ENCODE data around the gene THSD4. TPM values are rescaled to one million over a fixed set of nuclear protein-coding genes. Genes with fewer than 3 reads are reported as not detected.
"Not testable (repeated sequence)": the region's sequence is repeated elsewhere in the genome, so short reads cannot be mapped to it uniquely, and the experiment has no call there.

The THSD4 gene
- total RNA-seq, 2 experiments from 2014 or later, result not detected

GRCh38 chr15:71364117-71364584 is 248.9 kb downstream of the THSD4 start:
- ATAC-seq (ENCODE audit: poor library complexity) (no peak), DNase-seq (no peak)
- Mint-ChIP-seq H3K4me3 (no peak overlapping the region), H3K27me3 (peaks cover 22% of the 10 kb centered on the region), H3K4me1 (ENCODE audit: low read depth) (no peaks in the 10 kb centered on the region), H3K36me3 (ENCODE audit: low read depth) (no peaks in the 10 kb centered on the region), H3K27ac (no peak overlapping the region), H3K9me3 (peaks cover 2% of the 10 kb centered on the region)
- CTCF ChIA-PET, result no interaction called here
- Histone ChIP-seq H3K36me3 (ENCODE audit: insufficient read depth, low read length) (no peaks in the 10 kb centered on the region), H3K4me1 (ENCODE audit: insufficient read depth, low read length) (no peaks in the 10 kb centered on the region), H3K27me3 (ENCODE audit: control insufficient read depth in 1 of 2, insufficient read depth in 2 of 2, low read length in 2 of 2) (no peaks in the 10 kb centered on the region), H3K4me3 (ENCODE audit: low read length) (no peak overlapping the region), H3K27ac (ENCODE audit: low read depth in 1 of 2, low read length in 2 of 2) (no peak overlapping the region), H3K9me3 (ENCODE audit: control insufficient read depth in 1 of 2, insufficient read depth in 1 of 2, low read length in 2 of 2) (no peaks in the 10 kb centered on the region)
- intact Hi-C loops (cut with DNase I, micrococcal nuclease), result no loop called here
- no peak for TF ChIP-seq CTCF (IDR thresholded peaks at IDR 0.05)
- POLR2A ChIA-PET, result no interaction called here

GRCh38 chr15:71366522-71366921 is 251.3 kb downstream of the THSD4 start:
- no peaks in the 10 kb centered on the region for H3K9me3 ChIP-seq (ENCODE audit: control insufficient read depth in 1 of 2, insufficient read depth in 1 of 2, low read length in 2 of 2)
- DNase-seq (no peak), ATAC-seq (ENCODE audit: poor library complexity) (no peak)
- no peak overlapping the region for H3K4me3 ChIP-seq (ENCODE audit: low read length)
- Mint-ChIP-seq H3K4me3 (no peak overlapping the region), H3K27ac (no peak overlapping the region), H3K27me3 (peaks cover 17% of the 10 kb centered on the region), H3K36me3 (ENCODE audit: low read depth) (peaks cover 10% of the 10 kb centered on the region), H3K9me3 (peaks cover 2% of the 10 kb centered on the region), H3K4me1 (ENCODE audit: low read depth) (no peaks in the 10 kb centered on the region)
- ChIA-PET POLR2A (no interaction called here), CTCF (no interaction called here)
- H3K4me1 ChIP-seq (ENCODE audit: insufficient read depth, low read length), result no peaks in the 10 kb centered on the region
- no peak overlapping the region for H3K27ac ChIP-seq (ENCODE audit: low read depth in 1 of 2, low read length in 2 of 2)
- no peak for TF ChIP-seq CTCF (IDR thresholded peaks at IDR 0.05)
- H3K36me3 ChIP-seq (ENCODE audit: insufficient read depth, low read length), result no peaks in the 10 kb centered on the region
- intact Hi-C loops (cut with DNase I, micrococcal nuclease), result no loop called here
- no peaks in the 10 kb centered on the region for H3K27me3 ChIP-seq (ENCODE audit: control insufficient read depth in 1 of 2, insufficient read depth in 2 of 2, low read length in 2 of 2)

- ChIA-PET CTCF (no interaction called here), POLR2A (no interaction called here)
- no peaks in the 10 kb centered on the region for H3K4me1 Mint-ChIP-seq (ENCODE audit: low read depth)
- no peak for ATAC-seq (ENCODE audit: poor library complexity)
- H3K9me3 Mint-ChIP-seq, result peaks cover 2% of the 10 kb centered on the region
- no peak overlapping the region for H3K27ac ChIP-seq (ENCODE audit: low read depth in 1 of 2, low read length in 2 of 2)
- H3K36me3 Mint-ChIP-seq (ENCODE audit: low read depth), result peaks cover 14% of the 10 kb centered on the region
- no peak for DNase-seq
- intact Hi-C loops (cut with DNase I, micrococcal nuclease), result no loop called here
- no peak overlapping the region for H3K27ac Mint-ChIP-seq
- no peaks in the 10 kb centered on the region for H3K4me1 ChIP-seq (ENCODE audit: insufficient read depth, low read length)
- no peak for TF ChIP-seq CTCF (IDR thresholded peaks at IDR 0.05)
- peaks cover 17% of the 10 kb centered on the region for H3K27me3 Mint-ChIP-seq
- H3K27me3 ChIP-seq (ENCODE audit: control insufficient read depth in 1 of 2, insufficient read depth in 2 of 2, low read length in 2 of 2), result no peaks in the 10 kb centered on the region
- H3K9me3 ChIP-seq (ENCODE audit: control insufficient read depth in 1 of 2, insufficient read depth in 1 of 2, low read length in 2 of 2), result no peaks in the 10 kb centered on the region
- no peaks in the 10 kb centered on the region for H3K36me3 ChIP-seq (ENCODE audit: insufficient read depth, low read length)
- no peak overlapping the region for H3K4me3 Mint-ChIP-seq
- no peak overlapping the region for H3K4me3 ChIP-seq (ENCODE audit: low read length)
Measured at GRCh38 chr15:71366926-71367325, 251.7 kb downstream of the THSD4 start.

DNA sequence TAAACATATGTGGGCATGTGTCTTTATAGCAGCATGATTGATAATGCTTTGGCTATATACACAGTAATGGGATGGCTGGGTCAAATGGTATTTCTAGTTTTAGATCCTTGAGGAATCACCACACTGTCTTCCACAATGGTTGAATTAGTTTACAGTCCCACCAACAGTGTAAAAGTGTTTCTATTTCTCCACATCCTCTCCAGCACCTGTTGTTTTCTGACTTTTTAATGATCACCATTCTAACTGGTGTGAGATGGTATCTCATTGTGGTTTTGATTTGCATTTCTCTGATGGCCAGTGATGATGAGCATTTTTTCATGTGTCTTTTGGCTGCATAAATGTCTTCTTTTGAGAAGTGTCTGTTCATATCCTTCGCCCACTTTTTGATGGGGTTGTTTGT is 252.5 kb downstream of the THSD4 start:
- CTCF ChIA-PET; intact Hi-C loops (cut with DNase I, micrococcal nuclease): not testable (repeated sequence)

GRCh38 chr15:71372769-71373168 is 257.5 kb downstream of the THSD4 start:
- H3K9me3 ChIP-seq (ENCODE audit: control insufficient read depth in 1 of 2, insufficient read depth in 1 of 2, low read length in 2 of 2); H3K27ac ChIP-seq (ENCODE audit: low read depth in 1 of 2, low read length in 2 of 2); H3K27me3 ChIP-seq (ENCODE audit: control insufficient read depth in 1 of 2, insufficient read depth in 2 of 2, low read length in 2 of 2); H3K36me3 ChIP-seq (ENCODE audit: insufficient read depth, low read length); H3K9me3 Mint-ChIP-seq; intact Hi-C loops (cut with DNase I, micrococcal nuclease); CTCF ChIA-PET; POLR2A ChIA-PET; H3K4me3 ChIP-seq (ENCODE audit: low read length): not testable (repeated sequence)
- DNase-seq (peak in 13 of 14 experiments; percentile 6 to 64 (median 17)), ATAC-seq (ENCODE audit: poor library complexity) (peak; percentile 52)
- Mint-ChIP-seq H3K4me3 (peak overlapping the region; percentile 71), H3K27ac (peak overlapping the region; percentile 92), H3K36me3 (ENCODE audit: low read depth) (peaks cover 40% of the 10 kb centered on the region), H3K4me1 (ENCODE audit: low read depth) (peaks cover 37% of the 10 kb centered on the region), H3K27me3 (peaks cover 15% of the 10 kb centered on the region)
- peaks cover 31% of the 10 kb centered on the region for H3K4me1 ChIP-seq (ENCODE audit: insufficient read depth, low read length)

More for the DNA sequence above, 252.5 kb downstream of the THSD4 start:
- H3K4me1 ChIP-seq (ENCODE audit: insufficient read depth, low read length); POLR2A ChIA-PET; H3K9me3 ChIP-seq (ENCODE audit: control insufficient read depth in 1 of 2, insufficient read depth in 1 of 2, low read length in 2 of 2); H3K27me3 ChIP-seq (ENCODE audit: control insufficient read depth in 1 of 2, insufficient read depth in 2 of 2, low read length in 2 of 2); DNase-seq; H3K4me3 Mint-ChIP-seq; H3K36me3 ChIP-seq (ENCODE audit: insufficient read depth, low read length); H3K4me3 ChIP-seq (ENCODE audit: low read length); H3K9me3 Mint-ChIP-seq; H3K27ac Mint-ChIP-seq; ATAC-seq (ENCODE audit: poor library complexity); H3K4me1 Mint-ChIP-seq (ENCODE audit: low read depth); H3K27ac ChIP-seq (ENCODE audit: low read depth in 1 of 2, low read length in 2 of 2): not testable (repeated sequence)
- Mint-ChIP-seq H3K27me3 (peaks cover 17% of the 10 kb centered on the region), H3K36me3 (ENCODE audit: low read depth) (peaks cover 21% of the 10 kb centered on the region)

Data from CD4-positive, alpha-beta T cell (primary cell).